ENCODE measurements around the gene BCL11B.
A peak's percentile ranks its signal among the peaks of the same experiment; 100 is the strongest.

Gene BCL11B

DNA sequence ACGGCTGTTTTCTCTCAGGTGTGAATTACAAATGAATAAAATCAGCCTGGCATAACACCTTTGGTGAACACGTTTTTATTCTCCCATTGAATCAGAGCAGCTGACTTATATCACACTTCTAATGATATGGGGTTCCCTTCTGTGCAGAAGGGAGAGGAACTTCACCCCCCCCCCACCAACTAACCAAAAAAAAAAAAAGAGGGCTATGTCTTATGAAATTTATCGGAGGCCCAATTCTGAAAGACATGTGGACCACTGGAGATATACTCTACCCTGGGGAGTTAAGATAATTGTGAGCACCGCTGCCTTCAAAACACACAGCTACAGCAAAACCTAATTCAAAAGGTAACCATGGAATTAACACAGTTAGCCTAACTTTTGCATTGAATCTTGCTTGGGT lies 4.6 kb downstream of the BCL11B start:
- no peak for DNase-seq

DNA sequence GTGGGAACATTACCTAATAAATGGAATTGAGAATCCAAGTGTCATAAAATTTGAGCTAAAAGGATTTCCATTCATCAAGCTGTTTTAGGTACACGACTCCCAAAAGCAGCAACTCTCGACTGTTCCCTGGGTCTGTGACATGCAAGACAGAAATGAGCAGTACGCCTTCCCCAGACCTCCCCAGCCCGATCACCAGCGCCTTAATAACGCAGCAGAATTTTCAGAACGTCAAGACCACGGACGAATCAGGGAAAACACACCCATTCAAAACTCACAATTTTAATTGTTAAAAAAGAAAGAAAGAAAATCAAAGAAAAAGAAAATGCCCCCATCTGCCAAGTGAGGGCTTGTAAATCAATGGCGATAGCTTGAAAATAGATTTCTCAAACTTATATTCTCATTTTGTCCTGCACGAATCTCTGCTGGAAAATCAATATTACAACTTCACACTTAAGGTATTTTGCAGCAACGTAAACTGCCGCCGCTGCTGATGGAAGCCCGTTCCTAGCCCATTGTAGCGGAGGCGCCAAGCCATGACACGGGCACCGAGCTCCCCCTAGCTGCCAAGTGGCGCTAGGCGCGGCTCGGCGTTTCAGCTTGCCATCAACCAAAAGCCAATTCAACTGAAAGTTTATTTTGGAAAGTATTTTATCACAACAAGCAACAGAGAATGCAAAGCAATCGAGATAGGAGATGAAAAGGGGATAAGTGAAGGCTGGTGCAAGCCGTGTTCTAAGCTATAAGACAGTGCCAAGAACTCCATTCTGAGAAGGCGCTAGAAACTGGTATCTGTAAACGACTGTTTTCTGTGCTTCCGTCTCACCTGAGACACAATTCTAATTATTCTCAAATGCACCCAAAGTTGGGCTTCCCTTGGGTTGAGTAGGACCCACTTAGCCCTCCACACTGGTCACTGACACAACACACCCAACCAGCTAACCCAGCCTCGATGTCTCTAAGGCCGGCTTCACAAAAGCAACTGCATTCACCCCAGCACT lies 5.5 kb downstream of the BCL11B start:
- peak; percentile 61 to 93 (median 84) for DNase-seq

- no peak for DNase-seq
Measured at GRCh38 chr14:99265571-99265970, 6.4 kb downstream of the BCL11B start.

- no peak for DNase-seq
Measured at GRCh38 chr14:99264691-99265450, 7.1 kb downstream of the BCL11B start.

DNA sequence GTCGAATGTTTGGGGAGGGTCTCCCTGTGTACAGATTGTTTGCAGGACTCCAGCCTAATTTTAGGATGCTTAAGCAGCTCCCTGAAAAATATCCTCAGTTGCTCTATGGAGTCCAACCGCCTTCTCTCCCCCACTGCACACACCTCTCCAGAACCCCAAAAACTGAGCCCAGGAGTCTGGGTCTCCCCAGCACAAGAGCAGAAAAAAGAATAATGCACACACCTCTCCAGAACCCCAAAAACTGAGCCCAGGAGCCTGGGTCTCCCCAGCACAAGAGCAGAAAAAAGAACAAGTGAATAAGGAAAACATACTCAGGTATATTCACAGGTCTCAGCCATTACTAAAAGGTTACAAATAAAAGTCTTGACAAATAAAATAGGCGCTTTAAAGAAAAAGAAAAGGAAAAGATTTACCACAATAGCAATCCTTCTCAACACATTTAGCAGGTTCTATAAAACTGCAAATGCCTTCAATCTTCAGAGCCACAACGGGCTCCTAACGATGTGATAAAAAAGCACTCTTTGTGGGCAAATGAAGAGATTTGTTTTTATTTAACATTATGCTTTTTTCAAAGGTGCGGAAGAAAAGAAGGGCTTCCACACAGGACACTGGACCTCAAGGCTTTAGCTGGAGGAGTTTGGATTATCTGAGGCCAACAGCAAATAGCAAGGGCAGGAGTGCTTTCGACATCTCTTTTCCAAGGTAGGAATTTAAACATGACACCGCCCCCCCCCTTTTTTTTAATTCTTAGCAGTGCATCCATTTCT lies 8.2 kb downstream of the BCL11B start:
- DNase-seq: no peak

DNA sequence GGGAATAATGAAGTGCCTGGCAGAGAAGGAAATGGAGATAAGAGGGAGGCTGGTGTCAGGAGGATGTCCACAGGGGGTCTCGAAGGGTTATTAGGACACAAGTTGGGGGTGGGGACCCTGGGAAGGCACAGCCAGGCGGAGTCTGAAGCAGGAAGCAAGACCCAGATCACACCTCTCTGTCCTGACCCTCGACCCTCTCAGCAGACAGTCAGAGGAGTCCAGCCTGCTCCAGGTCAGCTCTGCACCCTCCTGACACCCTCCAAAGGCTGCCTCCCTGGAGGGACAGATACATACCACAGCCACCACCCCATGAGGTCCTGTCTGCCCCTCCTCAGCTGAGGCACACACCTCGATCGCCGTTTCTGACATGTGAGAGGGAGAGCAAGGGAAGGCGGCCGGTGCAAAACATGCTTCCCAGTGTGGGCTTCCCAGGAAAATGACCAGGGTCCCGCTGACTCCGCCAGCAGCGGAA lies 9.0 kb downstream of the BCL11B start:
- peak in 2 of 3 experiments; percentile 31 to 58 for DNase-seq

DNA sequence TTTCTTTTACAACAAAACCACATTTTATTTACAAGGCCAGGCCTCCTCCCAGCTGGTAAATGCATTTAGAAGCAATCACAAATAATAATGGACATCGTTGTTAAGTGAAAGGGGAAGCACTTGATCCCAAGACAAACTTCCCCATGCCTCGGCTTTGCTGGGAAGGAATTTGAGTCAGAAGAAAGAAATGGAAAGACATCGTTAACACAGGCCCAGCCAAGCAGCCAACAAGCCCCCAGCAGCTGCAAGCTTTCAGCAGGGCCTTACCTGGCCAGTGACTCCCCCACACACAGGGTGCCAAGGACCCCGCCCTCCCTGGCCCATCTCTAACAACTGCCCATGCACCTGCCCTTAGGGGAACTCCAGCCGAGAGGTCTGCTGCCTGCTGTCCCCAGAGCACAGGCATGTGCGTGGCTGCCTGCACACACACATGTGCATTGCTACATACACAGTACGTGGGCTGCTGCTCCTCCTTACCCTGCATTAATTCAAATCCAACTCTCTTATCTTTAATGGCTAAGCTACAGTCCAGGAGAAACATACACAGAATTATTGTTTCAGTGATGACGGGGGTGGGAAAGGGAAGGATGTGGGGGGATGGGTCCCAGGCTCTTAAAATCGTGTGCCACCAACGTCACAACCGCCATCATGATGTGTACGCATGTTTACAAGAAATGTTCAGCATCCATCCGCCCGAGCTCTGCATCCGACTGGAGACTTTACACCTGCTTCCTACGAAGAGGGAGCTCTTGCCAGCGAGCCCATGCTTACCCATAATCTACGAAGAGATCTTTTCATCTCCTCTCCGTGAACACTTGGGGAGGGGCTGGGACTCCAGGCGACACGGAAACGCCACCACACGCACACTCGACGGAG lies 9.8 kb downstream of the BCL11B start:
- peak in 2 of 3 experiments; percentile 54 to 62 for DNase-seq

DNA sequence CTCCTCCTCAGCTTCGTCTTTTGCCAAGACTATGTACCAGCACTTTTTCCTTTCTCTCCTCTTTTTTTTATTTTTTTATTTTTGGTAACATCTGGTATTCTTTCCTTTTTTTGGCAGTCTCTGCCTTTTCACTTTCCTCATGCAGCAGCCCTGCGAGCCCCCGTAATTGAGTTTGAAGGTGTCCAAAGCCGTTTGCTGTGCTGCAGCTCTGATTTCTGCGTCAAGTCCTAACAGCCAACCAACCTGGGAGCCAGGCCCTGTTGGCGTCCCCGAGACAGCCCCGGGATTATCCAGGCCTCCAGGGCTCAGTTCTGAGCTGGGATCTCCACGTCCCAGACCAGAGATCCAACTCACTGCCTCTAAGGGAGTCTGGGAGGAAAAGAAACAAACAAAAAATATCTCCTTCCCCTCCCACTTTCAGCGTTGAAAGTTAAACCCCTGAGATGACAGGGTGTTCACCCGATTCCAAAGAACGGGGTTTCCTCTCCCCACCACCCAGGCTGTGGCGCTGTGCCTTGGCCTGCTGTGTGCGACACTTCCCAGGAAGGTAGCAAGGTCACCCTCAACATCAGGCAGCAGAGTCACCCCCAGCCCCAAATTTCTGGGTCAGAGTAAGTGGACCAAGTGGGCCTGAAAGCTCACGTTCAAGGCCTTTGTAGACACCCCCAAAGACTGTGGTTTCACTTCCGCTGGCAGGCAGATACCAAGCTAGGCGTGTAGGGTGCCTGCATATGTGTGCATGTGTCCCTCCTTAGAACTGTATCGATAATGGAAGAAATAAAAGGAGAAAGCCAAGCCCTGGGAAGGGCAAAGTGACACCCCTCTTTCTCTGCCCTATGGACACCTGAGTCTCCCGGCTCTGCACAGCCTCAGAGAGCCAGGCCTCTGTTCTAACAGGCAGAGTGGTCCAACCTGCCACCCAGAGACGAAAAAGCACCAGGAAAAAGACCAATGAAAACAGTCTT lies 11.1 kb downstream of the BCL11B start:
- no peak for DNase-seq

- DNase-seq: no peak
Measured at GRCh38 chr14:99260116-99260515, 11.9 kb downstream of the BCL11B start.

DNA sequence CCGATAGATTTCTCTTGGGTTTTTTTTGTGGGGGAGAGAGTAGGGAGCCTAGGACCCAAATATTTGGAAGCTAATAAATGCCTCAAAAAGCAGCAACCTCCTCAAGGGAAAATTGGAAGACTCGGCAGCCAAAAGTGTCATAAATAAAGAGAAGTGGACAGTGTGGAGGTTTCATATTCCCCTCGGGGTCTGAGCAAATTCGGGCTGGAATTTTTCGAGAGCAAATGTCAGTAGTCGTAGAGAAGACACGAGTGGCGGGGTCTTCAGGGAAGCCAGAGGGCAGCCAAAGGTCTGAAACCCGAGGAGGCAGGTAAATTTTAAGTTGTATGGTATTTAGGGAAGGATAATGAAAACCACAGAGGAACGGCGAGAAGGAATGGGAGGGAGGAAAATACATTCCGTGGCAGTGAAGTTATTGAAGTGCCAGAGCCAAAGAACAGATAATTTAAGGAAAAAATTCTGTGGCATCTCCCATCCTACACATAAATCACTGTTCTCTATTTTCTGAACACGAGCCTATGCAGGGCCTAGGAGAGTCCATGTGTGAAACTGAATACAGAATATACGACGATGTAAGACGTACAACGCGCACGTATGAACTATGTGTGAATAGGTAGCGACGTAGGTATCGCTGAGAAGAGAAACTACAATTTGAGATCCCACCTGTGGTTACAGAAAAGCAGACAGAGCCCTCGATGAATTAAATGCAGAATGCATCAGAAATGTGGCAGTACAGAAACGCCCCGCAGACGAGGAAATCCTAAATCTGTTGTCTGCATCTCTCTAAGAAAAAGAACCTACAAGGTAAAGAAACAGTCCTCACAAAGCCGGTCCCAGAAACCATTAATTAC lies 12.9 kb downstream of the BCL11B start:
- no peak for DNase-seq

GRCh38 chr14:99258341-99258861 lies 13.6 kb downstream of the BCL11B start:
- DNase-seq: no peak

DNA sequence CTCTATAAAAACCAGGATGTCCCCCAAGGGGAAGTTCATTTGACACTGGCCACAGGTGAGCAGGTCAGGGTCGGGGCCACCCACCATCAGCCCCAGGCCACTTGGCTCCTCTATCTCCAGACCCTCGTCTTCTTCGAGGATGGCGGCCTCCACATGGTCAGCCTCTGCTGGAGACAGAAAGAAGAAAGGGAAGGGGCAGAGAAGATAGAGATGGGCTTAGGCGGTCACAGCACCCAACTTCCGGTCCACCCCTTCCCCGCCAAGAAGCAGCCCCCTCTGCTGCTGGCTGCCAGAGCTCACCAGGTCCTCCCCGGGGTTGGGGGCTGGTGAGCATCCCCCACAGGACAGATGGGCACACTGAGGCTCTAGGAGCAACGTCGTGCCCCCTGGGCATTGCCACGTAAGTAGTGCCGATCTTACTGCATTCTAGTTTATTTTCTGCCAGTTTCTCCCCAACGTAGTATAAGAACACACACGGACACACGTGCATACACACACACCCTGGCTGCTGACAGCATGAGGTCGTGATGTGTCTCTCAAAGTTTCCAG lies 14.2 kb downstream of the BCL11B start:
- DNase-seq: no peak

DNA sequence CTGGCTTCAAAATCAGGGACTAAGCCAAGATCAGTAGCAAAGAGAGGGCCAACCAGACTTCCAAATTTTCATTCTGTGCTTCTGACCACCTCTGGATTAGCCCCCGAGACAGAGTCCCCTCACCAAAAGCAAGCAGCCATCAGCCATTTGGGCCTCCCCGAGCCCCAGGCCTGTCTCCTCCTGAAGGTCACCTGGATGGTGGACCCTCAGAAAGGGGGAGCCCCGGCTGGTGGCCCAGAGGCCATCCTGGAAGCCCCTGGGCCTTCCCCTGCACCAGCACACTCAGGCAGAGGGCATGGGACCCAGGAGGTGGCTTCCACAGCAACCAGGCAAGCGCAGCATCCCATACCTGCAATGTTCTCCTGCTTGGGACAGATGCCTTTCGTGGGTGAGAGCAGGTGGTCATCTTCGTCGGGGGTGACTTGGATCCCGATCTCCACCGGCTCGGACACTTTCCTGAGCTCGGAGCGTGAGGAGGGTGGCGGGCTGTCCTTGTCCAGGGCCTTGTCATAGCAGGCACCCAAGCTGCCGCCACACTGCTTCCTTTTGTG lies 14.8 kb downstream of the BCL11B start:
- DNase-seq: no peak

GRCh38 chr14:99256483-99256874 lies 15.5 kb downstream of the BCL11B start:
- DNase-seq: no peak

DNA sequence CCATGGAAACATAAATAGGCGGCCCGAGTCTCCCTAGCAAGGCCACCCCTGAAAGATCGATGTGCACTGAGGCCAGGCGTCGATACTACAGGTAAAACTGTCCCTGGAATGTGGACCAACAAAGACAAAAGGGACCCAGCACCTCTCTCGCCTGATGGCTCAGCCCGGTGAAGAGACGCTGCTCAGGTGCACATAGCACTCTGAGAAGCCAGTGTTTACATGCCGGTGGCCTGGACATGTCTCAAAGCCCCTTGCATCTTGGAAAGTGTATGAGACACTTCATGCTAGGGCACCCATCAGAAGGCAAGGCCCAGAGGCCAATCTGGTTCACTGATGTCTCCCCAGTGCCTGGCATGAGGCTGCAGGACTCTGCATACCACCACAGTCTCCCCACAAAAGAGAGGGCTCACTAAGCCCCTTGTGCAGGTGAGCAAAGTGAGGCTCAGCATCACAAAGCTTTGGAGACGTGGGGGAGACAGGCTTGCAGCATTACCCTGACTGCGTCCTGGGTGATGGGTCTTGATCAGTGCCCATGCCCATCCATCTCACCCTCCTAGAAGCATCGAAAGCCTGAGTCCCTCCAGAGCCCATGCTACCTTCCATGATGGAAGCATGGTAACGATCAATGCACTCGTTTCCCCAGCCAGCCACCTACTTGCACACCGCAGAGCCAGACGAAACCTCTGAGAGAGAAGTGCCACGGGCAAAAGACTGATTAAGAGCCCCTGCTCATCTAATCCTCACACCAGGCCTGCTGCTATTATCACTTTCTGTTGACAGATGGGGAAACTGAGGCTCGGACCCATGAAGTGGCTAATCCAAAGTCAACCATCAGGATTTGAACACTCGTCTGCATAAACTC lies 16.1 kb downstream of the BCL11B start:
- DNase-seq: no peak

- DNase-seq: no peak
Measured at GRCh38 chr14:99254328-99255009, 17.5 kb downstream of the BCL11B start.

DNA sequence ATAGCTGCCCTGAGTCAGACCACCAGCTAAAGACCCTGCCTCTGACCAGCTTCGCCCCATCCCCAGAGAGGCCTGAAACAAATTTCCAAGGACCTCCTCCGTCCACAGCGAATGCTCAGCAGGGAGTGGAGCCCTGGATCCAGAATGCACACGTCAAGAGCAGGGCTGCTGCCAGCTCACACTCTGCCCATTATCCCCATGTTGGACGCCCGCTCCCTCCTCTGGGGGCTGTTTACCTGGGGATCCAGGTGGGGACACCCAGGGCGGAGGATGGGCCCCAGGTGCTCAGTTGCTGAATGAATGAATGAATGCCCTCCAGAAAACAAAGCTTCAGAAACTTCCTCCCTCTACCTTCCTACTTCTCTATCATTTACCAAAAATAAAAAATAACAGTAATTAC lies 18.1 kb downstream of the BCL11B start:
- no peak for DNase-seq

Measured in NCI-H1417 (cell line).